GM12878 (cell line): ENCODE measurements around the gene ZBTB16. TPM values are rescaled to one million over a fixed set of nuclear protein-coding genes. Genes with fewer than 3 reads are reported as not detected.

ENCODE experiments used
- ATAC-seq: fragments of 200-7000 bp; cut with Tn5 transposase; 3 replicates; pipeline ENCODE4 v1.9.1; 2020; ENCODE audit warnings: mild to moderate bottlenecking, moderate library complexity
- BruUV-seq: library from RNA; stranded (reverse); fragments of 400-500 nt; replicated peaks from 2 replicates; lab custom pipeline; 2021; lab: Mats Ljungman, UMichigan
- CTCF ChIA-PET: fragments of 300-600 bp; sonication (Branson Sonifier 250); formaldehyde crosslinking; extraction: SDS; loops from one replicate; lab custom pipeline; 2021; ENCODE audit warnings: inconsistent platforms; lab: Yijun Ruan, JAX
- POLR2A ChIA-PET: fragments of 350-600 bp; formaldehyde crosslinking; extraction: SDS; loops from one replicate; lab custom pipeline; 2021; ENCODE audit warnings: inconsistent platforms; lab: Charles Lee
- RAD21 ChIA-PET: fragments of 300-600 bp; sonication (Branson Sonifier 250); formaldehyde crosslinking; loops from one replicate; lab custom pipeline; 2023; ENCODE audit warnings: antibody characterized with exemption; ENCODE audit not compliant: unreplicated experiment; lab: Charles Lee
- SMC1A ChIA-PET: fragments of 300-600 bp; sonication (Branson Sonifier 250); formaldehyde crosslinking; loops from one replicate; lab custom pipeline; 2023; ENCODE audit not compliant: unreplicated experiment, uncharacterized antibody; lab: Charles Lee
- DNase-seq: peaks from one replicate; pipeline ENCODE4 v3.0.0-alpha.2; 2011; ENCODE audit warnings: low read depth, low spot score
- FAIRE-seq: peaks from 3 replicates; lab custom pipeline; 2011; peaks lifted over from hg19 to GRCh38; lab: Jason Lieb, UNC
- H2AFZ ChIP-seq: 2 replicates; pipeline ENCODE4 v1.6.0; 2011; ENCODE audit warnings: low read depth, low read length, control low read depth; ENCODE audit not compliant: control insufficient read depth
- H3K27ac ChIP-seq: 2 replicates; pipeline ENCODE4 v1.5.1; 2011; ENCODE audit warnings: control low read depth; ENCODE audit not compliant: control insufficient read depth, insufficient read depth
- H3K27me3 ChIP-seq, 2 experiments: replicated peaks in 1 of 2; 2 replicates each; pipeline versions ENCODE4 v1.6.0 to v1.6.1; 2011; ENCODE audit warnings: low read length in 1 of 2; ENCODE audit not compliant: control insufficient read depth in 2 of 2, insufficient read depth in 2 of 2
- H3K36me3 ChIP-seq, 2 experiments: 2 replicates each; pipeline ENCODE4 v1.5.1; 2011; ENCODE audit warnings: low read length in 1 of 2; ENCODE audit not compliant: control insufficient read depth in 2 of 2, insufficient read depth in 2 of 2
- H3K4me1 ChIP-seq: 2 replicates; pipeline ENCODE4 v1.6.1; 2011; ENCODE audit warnings: mild to moderate bottlenecking, low read length, moderate library complexity, mixed read lengths; ENCODE audit not compliant: control insufficient read depth, insufficient read depth
- H3K4me2 ChIP-seq: 2 replicates; pipeline ENCODE4 v1.6.0; 2011; ENCODE audit warnings: control low read depth; ENCODE audit not compliant: control insufficient read depth, insufficient read depth
- H3K4me3 ChIP-seq: fragments of 200-600 bp; sonication (generic); 2 replicates; pipeline ENCODE4 v1.5.1; 2016
- H3K79me2 ChIP-seq: 2 replicates; pipeline ENCODE4 v1.6.0; 2011; ENCODE audit warnings: low read length; ENCODE audit not compliant: control insufficient read depth, insufficient read depth
- H3K9ac ChIP-seq: 2 replicates; pipeline ENCODE4 v1.8.0; 2011; ENCODE audit warnings: low read length, control low read depth, mixed read lengths; ENCODE audit not compliant: control insufficient read depth, insufficient read depth
- H3K9me3 ChIP-seq: replicated peaks from 3 replicates; pipeline ENCODE4 v1.5.1; 2011; ENCODE audit warnings: mild to moderate bottlenecking, low read length; ENCODE audit not compliant: control insufficient read depth, insufficient read depth
- H4K20me1 ChIP-seq: 2 replicates; pipeline ENCODE4 v1.6.0; 2011; ENCODE audit not compliant: control insufficient read depth, insufficient read depth
- EZH2 ChIP-seq: IDR thresholded peaks from 2 replicates; pipeline ENCODE4 v1.6.1; 2012; ENCODE audit warnings: low read depth, mild to moderate bottlenecking, control low read depth, inconsistent platforms, low read length, borderline replicate concordance; ENCODE audit not compliant: control insufficient read depth
- IKZF2 ChIP-seq, 2 experiments: fragments of 450-650 bp; IDR thresholded peaks; 2 replicates each; pipeline ENCODE4 v1.6.1; 2017; ENCODE audit warnings: mild to moderate bottlenecking in 2 of 2, moderate library complexity in 2 of 2
- KAT2A ChIP-seq: conservative IDR thresholded peaks from 2 replicates; pipeline ENCODE4 v1.6.1; 2011; ENCODE audit warnings: low read depth, low read length; ENCODE audit not compliant: control insufficient read depth
- MXI1 ChIP-seq: fragments of 150-350 bp; IDR thresholded peaks from 2 replicates; pipeline ENCODE4 v1.6.1; 2011; ENCODE audit warnings: low read depth, mild to moderate bottlenecking, inconsistent platforms, low read length, improper control_type of control experiment
- SMAD1 ChIP-seq: fragments of 450-650 bp; IDR thresholded peaks from 2 replicates; pipeline ENCODE4 v1.6.1; 2018; ENCODE audit warnings: mild to moderate bottlenecking, low read depth; ENCODE audit not compliant: partially characterized antibody
- TAF1 ChIP-seq: IDR thresholded peaks from 2 replicates; pipeline ENCODE4 v1.6.1; 2011; ENCODE audit warnings: mild to moderate bottlenecking, low read depth, low read length, borderline replicate concordance
- TCF7 ChIP-seq: IDR thresholded peaks from 2 replicates; pipeline ENCODE4 v1.6.1; 2014; ENCODE audit warnings: antibody characterized with exemption, borderline replicate concordance
- WGBS: methylation state at CpG from one replicate; pipeline ENCODE4 v1.1.6; 2016; ENCODE audit warnings: low lambda C conversion rate; ENCODE audit not compliant: insufficient replicate concordance, insufficient coverage; ENCODE audit errors: missing lambda C conversion rate; 5-methylcytosine and 5-hydroxymethylcytosine counted together
- in situ Hi-C: fragments of 300-500 bp; cut with MboI; formaldehyde crosslinking; loops from 9 replicates; pipeline ENCODE4 v1.14.3; 2018; ENCODE audit warnings: mixed read lengths
- intact Hi-C: fragments of 100-400 bp; cut with micrococcal nuclease; formaldehyde crosslinking; loops from one replicate; pipeline ENCODE4 v1.14.2; 2022; ENCODE audit not compliant: unreplicated experiment
- polyA plus RNA-seq, 11 experiments: library from polyadenylated mRNA; depleted of rRNA in 4 of 11; unstranded in 6 of 11; stranded (reverse) in 5 of 11; fragments of >200 nt; fragmentation: Nextera tagmentation in 4 of 11; fragmentation: Illumina TruSeq in 1 of 11; extraction: Ambion mirVana in 4 of 11; extraction: Trizol in 1 of 11; gene quantifications; 1 replicate in 1 of 11; 2 replicates in 10 of 11; pipeline versions ENCODE4 v1.2.1 to v1.2.3, GENCODE V29; 2011 to 2016; ENCODE audit warnings: inconsistent platforms in 2 of 11, missing spikeins in 2 of 11, low read depth in 1 of 11
- total RNA-seq, 4 experiments: library from RNA; depleted of rRNA in 3 of 4; stranded (reverse); fragments of >200 nt in 3 of 4; fragmentation: Illumina TruSeq in 1 of 4; extraction: Trizol in 1 of 4; gene quantifications; 2 replicates each; pipeline versions ENCODE4 v1.2.1 to v1.2.3, GENCODE V29; 2013 to 2021
- TF ChIP-seq, protein P1 (sequence below): IDR thresholded peaks from 2 replicates; pipeline ENCODE4 v1.6.1; 2012; ENCODE audit warnings: low read depth, low read length, improper control_type of control experiment

Gene ZBTB16
- total and polyA plus RNA-seq, 10 of the 15 experiments (the other 5 are each of a cell fraction or from before 2014, with no cell fraction given) = 0.38 TPM; not detected in 9

DNA sequence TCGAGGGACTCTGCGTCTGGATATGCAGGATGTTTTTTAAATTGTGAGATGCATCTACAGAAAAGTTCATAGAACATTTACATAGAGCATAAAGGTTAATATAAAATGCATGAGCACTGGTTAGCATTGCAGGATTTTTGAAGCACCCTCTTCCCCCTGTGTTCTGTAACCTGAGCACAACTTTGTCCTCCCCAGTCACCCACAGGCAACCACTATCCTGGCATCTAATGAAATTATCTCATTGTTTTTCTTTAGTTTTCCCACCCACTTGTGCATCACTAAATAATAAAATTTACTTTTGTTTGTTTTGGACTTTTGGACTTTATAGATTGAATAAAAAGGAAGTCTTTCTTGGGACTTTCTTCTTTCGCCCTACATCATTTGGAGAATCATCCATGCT, 226.7 kb downstream of the ZBTB16 start:
- Histone ChIP-seq H3K4me2 (no peak overlapping the region), H3K27me3 (peaks cover 0 to 2% of the 10 kb centered on the region in 2 experiments; a peak in 3 of 4 replicates), H3K36me3 (no peaks in the 10 kb centered on the region)
- ChIA-PET CTCF (no interaction called here), RAD21 (no interaction called here)
- TF ChIP-seq MXI1 = no peak
- TF ChIP-seq, all 136 proteins: peak for 0
- SMC1A ChIA-PET = no interaction called here
- no peak for ATAC-seq
- no peaks in the 10 kb centered on the region for H3K4me1 ChIP-seq
- intact Hi-C loops = no loop called here
- DNase-seq = no peak
- no peaks in the 10 kb centered on the region for H3K9me3 ChIP-seq
- no peak overlapping the region for H3K27ac ChIP-seq
- BruUV-seq = no TSS peak
- H3K4me3 ChIP-seq = no peak overlapping the region
- H2AFZ ChIP-seq = no peak overlapping the region
- H4K20me1 ChIP-seq = no peaks in the 10 kb centered on the region
- in situ Hi-C loops = no loop called here
- POLR2A ChIA-PET = no interaction called here
- no peaks in the 10 kb centered on the region for H3K79me2 ChIP-seq
- no peak for FAIRE-seq
- H3K9ac ChIP-seq = no peak overlapping the region
- WGBS = 38% methylated on average over 3 of the region's 3 CpGs

- intact Hi-C loops (no loop called here), in situ Hi-C loops (no loop called here)
- 0% methylated on average over 2 of the region's 2 CpGs for WGBS
- no peaks in the 10 kb centered on the region for H3K4me1 ChIP-seq
- no peaks in the 10 kb centered on the region for H3K79me2 ChIP-seq
- H4K20me1 ChIP-seq = no peaks in the 10 kb centered on the region
- ChIA-PET CTCF (interaction anchor here (0.5 kb wide), 1 partner anchor 391 kb away, joined by 3 read pairs; no protein-coding TSS in a partner anchor), POLR2A (no interaction called here), SMC1A (no interaction called here), RAD21 (no interaction called here)
- H3K9ac ChIP-seq = no peak overlapping the region
- no peak for DNase-seq
- no peak for FAIRE-seq
- H3K9me3 ChIP-seq = no peaks in the 10 kb centered on the region
- H3K27me3 ChIP-seq = peaks cover 0 to 2% of the 10 kb centered on the region in 2 experiments; a peak in 2 of 4 replicates
- no peaks in the 10 kb centered on the region for H3K36me3 ChIP-seq
- no peak overlapping the region for H3K4me2 ChIP-seq
- H3K27ac ChIP-seq = no peak overlapping the region
- H2AFZ ChIP-seq = no peak overlapping the region
- no peak for ATAC-seq
- BruUV-seq = no TSS peak
- H3K4me3 ChIP-seq = no peak overlapping the region
- TF ChIP-seq KAT2A = no peak
- TF ChIP-seq TAF1 = no peak
- no peak for TF ChIP-seq IKZF2 (IDR thresholded peaks at IDR 0.05)
- TF ChIP-seq MXI1 = no peak
- TF ChIP-seq TCF7 = no peak
- TF ChIP-seq EZH2 = no peak
- no peak for TF ChIP-seq SMAD1
- TF ChIP-seq, protein P1, sequence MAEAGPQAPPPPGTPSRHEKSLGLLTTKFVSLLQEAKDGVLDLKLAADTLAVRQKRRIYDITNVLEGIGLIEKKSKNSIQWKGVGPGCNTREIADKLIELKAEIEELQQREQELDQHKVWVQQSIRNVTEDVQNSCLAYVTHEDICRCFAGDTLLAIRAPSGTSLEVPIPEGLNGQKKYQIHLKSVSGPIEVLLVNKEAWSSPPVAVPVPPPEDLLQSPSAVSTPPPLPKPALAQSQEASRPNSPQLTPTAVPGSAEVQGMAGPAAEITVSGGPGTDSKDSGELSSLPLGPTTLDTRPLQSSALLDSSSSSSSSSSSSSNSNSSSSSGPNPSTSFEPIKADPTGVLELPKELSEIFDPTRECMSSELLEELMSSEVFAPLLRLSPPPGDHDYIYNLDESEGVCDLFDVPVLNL = no peak
Measured at GRCh38 chr11:114287154-114287553, 227.6 kb downstream of the ZBTB16 start.
